ENCODE measurements around the gene GTF3C5.
A peak's percentile ranks its signal among the peaks of the same experiment; 100 is the strongest.
"Not testable (repeated sequence)": the region's sequence is repeated elsewhere in the genome, so short reads cannot be mapped to it uniquely, and the experiment has no call there.

GTF3C5 gene

DNA sequence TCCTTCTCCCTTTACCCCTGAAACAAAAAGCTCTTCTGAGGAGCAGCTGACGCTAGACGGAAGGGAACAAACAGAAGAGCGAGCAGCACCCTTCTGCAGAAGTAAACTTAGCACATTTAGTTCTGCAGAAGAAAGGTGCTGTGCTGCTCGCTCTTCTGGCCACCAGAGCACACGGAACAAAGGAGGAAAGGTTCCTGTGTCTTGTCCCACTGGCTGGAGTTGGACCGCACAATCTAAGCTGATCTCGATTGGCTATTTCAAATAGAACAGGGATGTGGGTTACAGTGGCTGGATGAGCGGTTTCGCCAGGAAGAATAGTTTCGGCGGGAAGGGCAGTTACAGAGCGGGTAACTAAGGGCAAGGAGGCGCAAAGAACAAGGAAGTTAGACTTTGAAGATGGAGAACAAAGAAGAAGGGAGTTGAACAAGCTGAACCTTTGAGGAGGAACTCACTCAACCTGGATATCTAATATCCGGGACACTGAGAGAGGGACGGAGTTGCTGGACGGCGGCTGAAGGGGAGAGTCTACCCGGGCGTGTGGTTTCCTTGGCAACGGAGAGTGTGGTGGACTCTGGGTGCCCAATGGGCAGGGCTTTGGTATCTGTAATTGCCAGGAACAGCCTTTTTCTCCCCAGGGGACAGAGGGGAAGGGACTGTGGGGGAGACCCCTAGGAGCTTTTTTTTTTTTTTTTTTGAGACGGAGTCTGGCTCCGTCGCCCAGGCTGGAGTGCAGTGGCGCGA, 7.1 kb downstream of the GTF3C5 start:
- Histone ChIP-seq H3K27ac (ENCODE audit: insufficient read depth in 1 of 2, low read depth in 1 of 2, low read length in 2 of 2, poor library complexity in 1 of 2, severe bottlenecking in 2 of 2) (no peak overlapping the region), H3K36me3 (ENCODE audit: control insufficient read depth in 4 of 4, insufficient read depth in 4 of 4, low read length in 3 of 4) (peaks cover 3 to 53% (median 32%) of the 10 kb centered on the region in 4 experiments), H3K4me3 (ENCODE audit: control insufficient read depth in 1 of 7, extremely low read depth in 1 of 7, insufficient read depth in 4 of 7, low read depth in 2 of 7, low read length in 6 of 7) (no peak overlapping the region), H3K27me3 (replicated peaks in 2 of 5; ENCODE audit: control insufficient read depth in 4 of 5, insufficient read depth in 5 of 5, low read length in 4 of 5) (no peaks in the 10 kb centered on the region), H3K4me1 (ENCODE audit: control extremely low read depth in 1 of 4, control insufficient read depth in 4 of 4, insufficient read depth in 4 of 4, low read length in 3 of 4) (peaks cover 0 to 21% (median 6%) of the 10 kb centered on the region in 4 experiments), H3K9me3 (ENCODE audit: control extremely low read depth in 1 of 5, control insufficient read depth in 4 of 5, insufficient read depth in 2 of 5, low read depth in 1 of 5, low read length in 4 of 5) (no peaks in the 10 kb centered on the region)
- 94% methylated on average over 20 of the region's 25 CpGs for WGBS (ENCODE audit: insufficient coverage)
- ChIA-PET POLR2A (no interaction called here), CTCF (interaction anchor here (1.0 to 1.4 kb wide), 3 partner anchors 11 to 38 kb away, joined by 3 read pairs; no protein-coding TSS in a partner anchor)
- DNase-seq = no peak

DNA sequence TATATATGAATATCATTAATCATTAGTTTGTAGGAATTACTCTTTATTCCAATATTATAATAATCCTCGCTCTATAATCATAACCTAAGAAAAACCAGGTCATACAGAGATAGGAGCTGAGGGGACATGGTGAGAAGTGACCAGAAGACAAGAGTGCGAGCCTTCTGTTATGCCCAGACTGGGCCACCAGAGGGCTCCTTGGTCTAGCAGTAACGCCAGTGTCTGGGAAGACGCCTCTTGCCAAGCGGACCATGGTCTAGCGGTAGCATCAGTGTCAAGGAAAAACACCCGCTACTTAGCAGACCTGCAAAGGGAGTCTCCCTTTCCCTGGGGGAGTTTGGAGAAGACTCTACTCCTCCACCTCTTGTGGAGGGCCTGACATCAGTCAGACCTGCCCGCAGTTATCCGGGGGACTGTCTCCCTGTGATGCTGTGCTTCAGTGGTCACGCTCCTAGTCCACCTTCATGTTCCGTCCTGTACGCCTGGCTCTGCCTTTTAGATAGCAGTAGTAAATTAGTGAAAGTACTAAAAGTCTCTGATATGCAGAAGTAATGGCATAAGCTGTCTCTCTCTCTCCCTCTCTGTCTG, 10.2 kb downstream of the GTF3C5 start:
- 91% methylated on average over 8 of the region's 12 CpGs for WGBS (ENCODE audit: insufficient coverage)
- ChIA-PET POLR2A (interaction anchor here (1.0 kb wide), 1 partner anchor 10 kb away, joined by 4 read pairs; the partner anchor contains the start of gene GTF3C5), CTCF (interaction anchor here (0.7 to 3.9 kb wide), 14 partner anchors 8 to 120 kb away, joined by 3 to 15 read pairs (median 4); partner anchors contain the start of gene GTF3C5)
- H3K4me3 ChIP-seq (ENCODE audit: control insufficient read depth in 1 of 7, extremely low read depth in 1 of 7, insufficient read depth in 4 of 7, low read depth in 2 of 7, low read length in 6 of 7); H3K27ac ChIP-seq (ENCODE audit: insufficient read depth in 1 of 2, low read depth in 1 of 2, low read length in 2 of 2, poor library complexity in 1 of 2, severe bottlenecking in 2 of 2); H3K27me3 ChIP-seq (replicated peaks in 2 of 5; ENCODE audit: control insufficient read depth in 4 of 5, insufficient read depth in 5 of 5, low read length in 4 of 5); H3K9me3 ChIP-seq (ENCODE audit: control extremely low read depth in 1 of 5, control insufficient read depth in 4 of 5, insufficient read depth in 2 of 5, low read depth in 1 of 5, low read length in 4 of 5); H3K4me1 ChIP-seq (ENCODE audit: control extremely low read depth in 1 of 4, control insufficient read depth in 4 of 4, insufficient read depth in 4 of 4, low read length in 3 of 4): not testable (repeated sequence)
- H3K36me3 ChIP-seq (ENCODE audit: control insufficient read depth in 4 of 4, insufficient read depth in 4 of 4, low read length in 3 of 4) = peaks cover 12 to 68% (median 51%) of the 10 kb centered on the region in 4 experiments
- DNase-seq = peak; percentile 34 to 64 (median 52)

DNA sequence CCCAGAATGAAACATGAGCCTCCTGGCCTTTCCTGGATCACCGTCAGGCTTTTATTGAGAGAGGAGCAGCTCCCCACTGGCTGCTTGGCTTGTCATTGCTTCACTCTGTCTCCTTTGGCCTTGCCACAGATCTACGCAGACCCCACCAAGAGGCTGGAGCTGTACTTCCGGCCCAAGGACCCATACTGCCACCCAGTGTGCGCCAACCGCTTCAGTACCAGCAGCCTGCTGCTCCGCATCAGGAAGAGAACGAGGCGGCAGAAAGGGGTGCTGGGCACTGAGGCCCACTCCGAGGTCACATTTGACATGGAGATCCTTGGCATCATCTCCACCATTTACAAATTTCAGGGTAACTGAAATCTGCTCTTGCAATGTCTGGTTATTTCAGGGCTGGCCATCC, 11.2 kb downstream of the GTF3C5 start:
- Histone ChIP-seq H3K4me3 (ENCODE audit: control insufficient read depth in 1 of 7, extremely low read depth in 1 of 7, insufficient read depth in 4 of 7, low read depth in 2 of 7, low read length in 6 of 7) (no peak overlapping the region), H3K36me3 (ENCODE audit: control insufficient read depth in 4 of 4, insufficient read depth in 4 of 4, low read length in 3 of 4) (peaks cover 13 to 70% (median 54%) of the 10 kb centered on the region in 4 experiments), H3K27me3 (replicated peaks in 2 of 5; ENCODE audit: control insufficient read depth in 4 of 5, insufficient read depth in 5 of 5, low read length in 4 of 5) (no peaks in the 10 kb centered on the region), H3K4me1 (ENCODE audit: control extremely low read depth in 1 of 4, control insufficient read depth in 4 of 4, insufficient read depth in 4 of 4, low read length in 3 of 4) (no peaks in the 10 kb centered on the region), H3K27ac (ENCODE audit: insufficient read depth in 1 of 2, low read depth in 1 of 2, low read length in 2 of 2, poor library complexity in 1 of 2, severe bottlenecking in 2 of 2) (no peak overlapping the region), H3K9me3 (ENCODE audit: control extremely low read depth in 1 of 5, control insufficient read depth in 4 of 5, insufficient read depth in 2 of 5, low read depth in 1 of 5, low read length in 4 of 5) (no peaks in the 10 kb centered on the region)
- DNase-seq = no peak
- 99% methylated on average over 6 of the region's 9 CpGs for WGBS (ENCODE audit: insufficient coverage)
- ChIA-PET POLR2A (no interaction called here), CTCF (interaction anchor here (1.5 to 3.9 kb wide), 8 partner anchors 9 to 106 kb away, joined by 3 to 15 read pairs (median 8); partner anchors contain the start of gene GTF3C5)

DNA sequence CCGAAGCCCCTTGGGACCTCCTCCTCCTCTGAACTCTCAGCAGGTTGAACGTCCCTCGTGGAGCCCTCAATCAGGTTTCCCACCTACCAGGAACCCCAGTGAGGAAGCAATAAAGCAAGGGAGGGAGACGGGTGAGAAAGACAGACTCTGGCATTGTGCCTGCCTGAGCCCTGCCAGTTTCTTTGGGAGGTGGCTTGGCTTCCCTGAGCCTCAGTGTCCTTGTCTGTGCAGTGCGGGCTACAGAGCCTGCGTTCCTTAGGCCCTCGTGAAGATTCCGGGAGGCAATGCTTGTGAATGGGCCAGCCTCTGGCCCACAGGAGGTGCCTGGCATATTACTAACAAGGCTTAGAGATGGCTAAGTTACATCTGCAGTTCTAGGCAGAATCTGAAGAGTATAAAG, 11.9 kb downstream of the GTF3C5 start:
- WGBS (ENCODE audit: insufficient coverage) = 98% methylated on average over 8 of the region's 8 CpGs
- peaks cover 13 to 67% (median 54%) of the 10 kb centered on the region in 4 experiments for H3K36me3 ChIP-seq (ENCODE audit: control insufficient read depth in 4 of 4, insufficient read depth in 4 of 4, low read length in 3 of 4)
- H3K9me3 ChIP-seq (ENCODE audit: control extremely low read depth in 1 of 5, control insufficient read depth in 4 of 5, insufficient read depth in 2 of 5, low read depth in 1 of 5, low read length in 4 of 5) = no peaks in the 10 kb centered on the region
- DNase-seq = no peak
- H3K27me3 ChIP-seq (replicated peaks in 2 of 5; ENCODE audit: control insufficient read depth in 4 of 5, insufficient read depth in 5 of 5, low read length in 4 of 5) = no peaks in the 10 kb centered on the region
- H3K27ac ChIP-seq (ENCODE audit: insufficient read depth in 1 of 2, low read depth in 1 of 2, low read length in 2 of 2, poor library complexity in 1 of 2, severe bottlenecking in 2 of 2) = no peak overlapping the region
- no peak overlapping the region for H3K4me3 ChIP-seq (ENCODE audit: control insufficient read depth in 1 of 7, extremely low read depth in 1 of 7, insufficient read depth in 4 of 7, low read depth in 2 of 7, low read length in 6 of 7)
- CTCF ChIA-PET = interaction anchor here (1.0 to 3.9 kb wide), 6 partner anchors 15 to 113 kb away, joined by 3 to 15 read pairs (median 4); no protein-coding TSS in a partner anchor
- POLR2A ChIA-PET = no interaction called here
- no peaks in the 10 kb centered on the region for H3K4me1 ChIP-seq (ENCODE audit: control extremely low read depth in 1 of 4, control insufficient read depth in 4 of 4, insufficient read depth in 4 of 4, low read length in 3 of 4)

DNA sequence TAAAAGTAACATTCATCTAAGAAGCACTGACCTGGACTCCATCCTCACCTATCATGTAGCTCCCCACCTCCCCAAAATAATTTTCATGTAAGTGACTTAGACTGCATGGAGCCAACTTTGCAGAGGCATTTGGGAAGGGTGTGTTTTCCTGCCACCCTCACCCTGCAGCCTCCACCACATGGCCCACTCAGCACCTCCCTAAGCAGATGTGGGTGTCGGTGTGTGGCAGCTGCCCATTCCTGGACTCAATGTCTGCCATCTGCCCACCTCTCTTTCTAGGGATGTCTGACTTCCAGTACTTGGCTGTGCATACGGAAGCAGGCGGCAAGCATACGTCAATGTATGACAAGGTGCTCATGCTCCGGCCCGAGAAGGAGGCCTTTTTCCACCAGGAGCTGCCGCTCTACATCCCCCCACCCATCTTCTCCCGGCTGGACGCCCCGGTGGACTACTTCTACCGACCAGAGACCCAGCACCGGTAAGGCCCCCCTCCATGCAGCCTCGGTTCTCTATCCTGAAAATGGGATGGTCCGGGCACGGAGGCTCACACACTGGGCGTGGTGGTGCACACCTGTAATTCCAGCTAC, 12.7 kb downstream of the GTF3C5 start:
- Histone ChIP-seq H3K36me3 (ENCODE audit: control insufficient read depth in 4 of 4, insufficient read depth in 4 of 4, low read length in 3 of 4) (peaks cover 13 to 66% (median 54%) of the 10 kb centered on the region in 4 experiments), H3K4me3 (ENCODE audit: control insufficient read depth in 1 of 7, extremely low read depth in 1 of 7, insufficient read depth in 4 of 7, low read depth in 2 of 7, low read length in 6 of 7) (no peak overlapping the region), H3K27ac (ENCODE audit: insufficient read depth in 1 of 2, low read depth in 1 of 2, low read length in 2 of 2, poor library complexity in 1 of 2, severe bottlenecking in 2 of 2) (no peak overlapping the region), H3K9me3 (ENCODE audit: control extremely low read depth in 1 of 5, control insufficient read depth in 4 of 5, insufficient read depth in 2 of 5, low read depth in 1 of 5, low read length in 4 of 5) (no peaks in the 10 kb centered on the region), H3K4me1 (ENCODE audit: control extremely low read depth in 1 of 4, control insufficient read depth in 4 of 4, insufficient read depth in 4 of 4, low read length in 3 of 4) (peaks cover 0 to under 1% (median under 1%) of the 10 kb centered on the region in 4 experiments), H3K27me3 (replicated peaks in 2 of 5; ENCODE audit: control insufficient read depth in 4 of 5, insufficient read depth in 5 of 5, low read length in 4 of 5) (no peaks in the 10 kb centered on the region)
- WGBS (ENCODE audit: insufficient coverage) = over 99% methylated on average over 16 of the region's 16 CpGs
- CTCF ChIA-PET = interaction anchor here (0.7 to 3.9 kb wide), 9 partner anchors 10 to 109 kb away, joined by 3 to 15 read pairs (median 3); no protein-coding TSS in a partner anchor
- no peak for DNase-seq
- POLR2A ChIA-PET = no interaction called here

DNA sequence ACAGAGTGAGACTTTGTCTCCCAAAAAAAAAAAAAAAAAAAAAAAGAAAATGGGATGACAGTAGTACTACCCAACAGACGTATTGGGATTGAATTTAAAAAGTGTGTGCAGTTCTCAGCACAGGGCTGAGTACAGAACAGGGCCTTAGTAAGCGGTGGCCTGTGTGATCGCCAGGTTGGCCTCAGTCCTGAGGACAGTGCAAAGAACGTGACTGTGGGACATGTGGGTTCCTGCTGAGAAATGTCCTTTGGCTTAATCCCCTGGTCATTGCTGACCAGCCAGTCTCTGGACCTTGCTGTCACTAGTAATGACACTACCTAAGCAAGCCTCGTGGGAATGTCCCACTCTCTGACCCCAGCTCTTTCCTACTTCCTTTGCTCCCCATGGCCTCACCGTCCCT, 13.3 kb downstream of the GTF3C5 start:
- CTCF ChIA-PET = interaction anchor here (0.9 to 1.6 kb wide), 4 partner anchors 11 to 53 kb away, joined by 3 to 4 read pairs (median 3); no protein-coding TSS in a partner anchor
- Histone ChIP-seq H3K27me3 (replicated peaks in 2 of 5; ENCODE audit: control insufficient read depth in 4 of 5, insufficient read depth in 5 of 5, low read length in 4 of 5) (no peaks in the 10 kb centered on the region), H3K4me3 (ENCODE audit: control insufficient read depth in 1 of 7, extremely low read depth in 1 of 7, insufficient read depth in 4 of 7, low read depth in 2 of 7, low read length in 6 of 7) (no peak overlapping the region), H3K36me3 (ENCODE audit: control insufficient read depth in 4 of 4, insufficient read depth in 4 of 4, low read length in 3 of 4) (peaks cover 13 to 69% (median 59%) of the 10 kb centered on the region in 4 experiments), H3K4me1 (ENCODE audit: control extremely low read depth in 1 of 4, control insufficient read depth in 4 of 4, insufficient read depth in 4 of 4, low read length in 3 of 4) (peaks cover 0 to 4% (median 2%) of the 10 kb centered on the region in 4 experiments), H3K27ac (ENCODE audit: insufficient read depth in 1 of 2, low read depth in 1 of 2, low read length in 2 of 2, poor library complexity in 1 of 2, severe bottlenecking in 2 of 2) (no peak overlapping the region), H3K9me3 (ENCODE audit: control extremely low read depth in 1 of 5, control insufficient read depth in 4 of 5, insufficient read depth in 2 of 5, low read depth in 1 of 5, low read length in 4 of 5) (no peaks in the 10 kb centered on the region)
- WGBS (ENCODE audit: insufficient coverage) = 94% methylated on average over 6 of the region's 6 CpGs
- no peak for DNase-seq
- POLR2A ChIA-PET = no interaction called here

All from common myeloid progenitor, CD34-positive (primary cell).